ENCODE measurements around the gene TMED10.
"Not testable (repeated sequence)": the region's sequence is repeated elsewhere in the genome, so short reads cannot be mapped to it uniquely, and the experiment has no call there.

Gene TMED10

GRCh38 chr14:75127474-75127820 lies 49.0 kb downstream of the TMED10 start:
- not testable (repeated sequence) for DNase-seq (ENCODE audit: low read depth in 2 of 2)

DNA sequence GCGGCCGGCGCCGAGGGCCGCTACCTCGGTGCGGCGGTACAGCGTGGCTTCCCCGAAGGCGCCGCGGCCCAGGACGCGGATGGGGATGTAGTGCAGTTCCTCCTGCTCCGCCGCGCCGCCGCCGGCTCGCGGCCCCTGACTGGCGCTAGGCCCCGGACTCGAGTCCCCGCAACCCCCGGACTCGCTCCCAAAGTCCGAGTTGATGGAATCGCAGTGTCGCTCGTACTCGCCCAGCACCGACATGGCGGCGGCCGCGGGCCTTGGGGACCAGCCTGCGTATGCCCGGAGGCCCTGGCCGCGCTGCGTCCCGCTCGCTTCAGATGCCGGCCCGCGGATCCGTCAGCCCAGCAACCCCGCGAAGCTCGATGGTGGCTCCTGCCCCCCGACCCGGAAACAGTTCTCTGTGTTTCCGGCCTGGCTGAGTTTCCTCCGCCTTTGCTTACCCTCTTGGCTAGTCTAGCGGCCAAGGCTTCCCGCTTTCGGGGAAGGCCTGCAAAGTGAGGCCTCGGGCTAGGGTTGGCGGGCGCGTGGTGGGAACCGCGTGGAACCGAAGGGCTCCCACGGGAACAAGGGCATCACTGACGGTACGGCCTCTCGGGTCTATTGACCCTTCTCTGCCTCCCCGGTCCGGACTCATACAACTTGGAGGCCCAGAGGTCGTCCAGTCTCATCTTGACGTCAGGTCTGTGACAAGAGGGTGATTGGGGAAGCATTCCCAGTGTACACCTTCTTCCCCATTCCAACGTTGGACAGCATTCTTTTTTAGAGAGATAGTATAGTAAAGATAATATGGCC lies 49.5 kb downstream of the TMED10 start, which contains the start of gene NEK9:
NEK9 (minus strand) TSS at position 370 of the 795 bp plus-strand sequence; CDS start at position 243, 127 bp downstream.
- DNase-seq (ENCODE audit: low read depth in 2 of 2) = peak; percentile 77 to 84

DNA sequence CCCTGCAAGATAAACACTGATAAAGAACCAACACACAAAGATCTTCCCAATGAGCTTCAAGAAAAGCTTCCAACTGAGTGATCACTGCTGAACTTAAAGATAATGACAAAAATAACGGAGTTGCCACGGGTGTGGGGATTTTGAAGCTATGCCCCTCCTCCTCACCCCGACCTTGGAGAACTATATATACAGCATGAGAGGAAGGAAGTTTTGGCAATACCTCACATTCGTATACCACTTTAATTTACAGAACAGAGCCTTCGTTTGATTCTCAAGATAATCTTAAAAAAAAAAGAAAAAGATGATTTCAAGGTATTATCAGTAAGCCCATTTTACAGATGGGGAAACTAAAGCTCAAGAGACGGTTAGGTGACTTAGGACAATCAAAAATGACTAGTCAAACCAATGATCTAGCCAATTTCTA lies 50.3 kb downstream of the TMED10 start:
- no peak for DNase-seq (ENCODE audit: low read depth in 2 of 2)

- DNase-seq (ENCODE audit: low read depth in 2 of 2) = no peak
Observed at GRCh38 chr14:75125617-75126016, 50.8 kb downstream of the TMED10 start.

DNA sequence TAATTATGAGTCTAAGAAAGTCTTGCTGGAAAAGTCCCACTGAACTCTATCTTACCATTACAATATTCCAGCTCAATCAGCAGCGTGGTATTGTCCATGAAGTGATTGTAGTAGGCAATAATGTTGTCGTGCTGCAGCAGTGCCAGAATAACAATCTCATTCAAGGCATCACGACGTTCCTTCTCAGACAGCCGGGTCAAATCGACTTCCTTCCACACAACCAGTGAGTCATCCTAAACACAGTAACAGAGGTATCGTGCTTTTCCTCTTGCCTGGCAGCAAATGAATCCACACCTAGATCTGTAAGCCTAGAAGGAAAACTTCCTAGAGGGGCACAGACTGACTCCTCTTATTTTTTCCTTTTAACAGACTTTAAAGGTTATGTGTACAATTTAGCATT lies 52.4 kb downstream of the TMED10 start:
- DNase-seq (ENCODE audit: low read depth in 2 of 2) = peak in 1 of 2 donors; percentile 17

- DNase-seq (ENCODE audit: low read depth in 2 of 2) = no peak
Observed at GRCh38 chr14:75121552-75121951, 54.9 kb downstream of the TMED10 start.

GRCh38 chr14:75120541-75121291 lies 55.7 kb downstream of the TMED10 start:
- no peak for DNase-seq (ENCODE audit: low read depth in 2 of 2)

GRCh38 chr14:75119056-75119455 lies 57.4 kb downstream of the TMED10 start:
- no peak for DNase-seq (ENCODE audit: low read depth in 2 of 2)

DNA sequence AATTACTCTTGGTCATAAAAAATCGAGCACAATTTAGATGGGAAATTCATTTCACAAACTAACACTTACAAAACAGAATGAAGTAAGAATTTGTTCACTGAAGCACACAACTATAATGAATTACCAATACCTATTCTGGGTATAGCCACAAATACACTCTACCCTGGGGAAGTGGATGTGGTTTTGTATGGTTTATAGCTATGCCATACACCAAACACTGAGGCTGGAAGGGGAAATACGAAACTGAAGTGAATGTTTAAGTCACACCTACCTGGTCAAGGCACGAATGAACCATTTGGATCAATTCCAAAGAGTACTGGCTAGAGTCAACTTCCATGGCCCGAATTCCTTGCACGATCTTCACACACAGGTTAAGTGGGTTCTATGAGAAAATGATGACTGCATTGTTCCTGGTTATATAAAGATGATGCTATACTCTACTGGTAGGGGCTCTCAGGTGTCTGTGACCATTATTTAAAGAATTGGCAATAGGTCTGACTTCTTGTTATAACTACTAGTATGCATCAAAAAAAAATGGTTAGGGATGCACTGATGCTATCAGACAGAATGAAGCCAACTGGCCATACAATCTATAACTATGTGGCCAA lies 62.4 kb downstream of the TMED10 start:
- no peak for DNase-seq (ENCODE audit: low read depth in 2 of 2)

DNA sequence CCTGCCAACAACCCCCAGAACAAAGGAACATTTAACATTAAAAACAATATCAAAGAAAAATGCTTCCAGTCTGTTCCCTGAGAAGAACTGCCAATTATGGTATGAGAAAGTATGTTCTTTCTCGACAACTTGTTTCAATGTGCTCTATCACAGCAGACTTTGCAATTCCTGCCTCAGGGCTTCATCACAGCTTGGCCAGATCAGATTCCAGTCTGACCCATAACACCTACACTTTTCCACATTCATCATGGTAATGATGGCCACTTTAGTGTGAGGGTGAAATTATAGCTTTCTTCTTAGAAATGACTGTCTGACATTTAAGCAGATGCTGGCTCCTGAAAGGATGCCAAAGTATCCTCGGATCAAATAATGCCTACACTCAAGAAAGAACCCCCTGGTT lies 66.5 kb downstream of the TMED10 start:
- no peak for DNase-seq (ENCODE audit: low read depth in 2 of 2)

GRCh38 chr14:75107186-75107585 lies 69.2 kb downstream of the TMED10 start:
- no peak for DNase-seq (ENCODE audit: low read depth in 2 of 2)

GRCh38 chr14:75101491-75101890 lies 74.9 kb downstream of the TMED10 start:
- DNase-seq (ENCODE audit: low read depth in 2 of 2) = no peak

- no peak for DNase-seq (ENCODE audit: low read depth in 2 of 2)
Observed at GRCh38 chr14:75098682-75099081, 77.7 kb downstream of the TMED10 start.

GRCh38 chr14:75098212-75098611 lies 78.2 kb downstream of the TMED10 start:
- DNase-seq (ENCODE audit: low read depth in 2 of 2) = no peak

GRCh38 chr14:75096959-75097358 lies 79.5 kb downstream of the TMED10 start:
- DNase-seq (ENCODE audit: low read depth in 2 of 2) = no peak

DNA sequence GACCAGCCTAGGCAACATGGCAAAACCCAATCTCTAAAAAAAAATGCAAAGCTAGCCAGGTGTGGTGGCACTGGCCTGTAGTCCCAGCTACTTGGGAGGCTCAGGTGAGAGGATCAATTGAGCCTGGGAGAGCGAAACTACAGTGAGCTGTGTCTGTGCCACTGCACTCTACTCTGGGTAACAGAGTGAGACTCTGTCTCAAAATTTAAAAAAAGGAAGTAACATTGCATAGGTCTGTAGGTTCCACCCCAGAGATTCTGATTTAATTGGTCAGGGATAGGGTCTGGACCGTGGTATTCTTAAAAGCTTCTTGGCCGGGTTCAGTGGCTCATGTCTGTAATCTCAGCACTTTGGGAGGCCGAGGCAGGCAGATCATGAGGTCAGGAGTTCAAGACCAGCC lies 80.7 kb downstream of the TMED10 start:
- DNase-seq (ENCODE audit: low read depth in 2 of 2) = no peak

GRCh38 chr14:75094896-75095295 lies 81.5 kb downstream of the TMED10 start:
- DNase-seq (ENCODE audit: low read depth in 2 of 2) = no peak

DNA sequence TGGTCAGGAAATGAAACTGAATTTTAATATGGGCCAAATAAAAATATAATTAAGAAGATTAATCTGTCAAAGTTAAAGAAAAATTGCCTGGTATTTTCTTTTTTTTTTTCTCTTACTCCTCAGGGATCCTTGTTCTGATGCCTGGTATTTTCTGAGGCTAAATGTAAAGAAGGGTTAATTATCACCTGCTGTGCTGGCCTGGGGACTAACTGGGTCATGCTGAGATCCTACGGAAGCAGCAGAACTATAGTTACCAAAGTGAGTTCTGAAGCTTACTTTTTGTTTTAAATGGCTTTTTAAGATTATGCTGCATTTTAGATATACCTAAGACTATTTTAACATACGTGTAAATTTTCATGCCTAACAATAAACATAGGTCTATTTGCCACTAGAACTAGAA lies 83.7 kb downstream of the TMED10 start:
- no peak for DNase-seq (ENCODE audit: low read depth in 2 of 2)

GRCh38 chr14:75091251-75091650 lies 85.2 kb downstream of the TMED10 start:
- DNase-seq (ENCODE audit: low read depth in 2 of 2) = no peak

DNA sequence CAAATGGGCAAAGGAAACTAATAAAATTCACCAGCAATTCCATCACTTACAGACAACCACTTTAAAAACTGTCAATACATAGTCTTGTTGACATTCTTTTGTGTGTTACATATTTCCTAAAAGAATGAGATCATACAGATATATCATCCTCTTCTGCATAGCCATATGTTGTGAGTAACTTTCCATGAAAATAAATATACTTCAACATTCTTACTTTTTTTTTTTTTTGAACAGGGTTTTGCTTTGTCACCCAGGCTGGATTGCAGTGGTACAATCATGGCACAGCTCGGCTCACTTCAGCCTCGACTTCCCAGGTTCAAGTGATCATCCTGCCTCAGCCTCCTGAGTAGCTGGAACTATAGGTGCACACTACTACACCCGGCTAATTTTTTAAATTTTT lies 86.1 kb downstream of the TMED10 start:
- no peak for DNase-seq (ENCODE audit: low read depth in 2 of 2)

- DNase-seq (ENCODE audit: low read depth in 2 of 2) = peak in 1 of 2 donors; percentile 44
Observed at GRCh38 chr14:75088566-75089373, 87.6 kb downstream of the TMED10 start.

DNA sequence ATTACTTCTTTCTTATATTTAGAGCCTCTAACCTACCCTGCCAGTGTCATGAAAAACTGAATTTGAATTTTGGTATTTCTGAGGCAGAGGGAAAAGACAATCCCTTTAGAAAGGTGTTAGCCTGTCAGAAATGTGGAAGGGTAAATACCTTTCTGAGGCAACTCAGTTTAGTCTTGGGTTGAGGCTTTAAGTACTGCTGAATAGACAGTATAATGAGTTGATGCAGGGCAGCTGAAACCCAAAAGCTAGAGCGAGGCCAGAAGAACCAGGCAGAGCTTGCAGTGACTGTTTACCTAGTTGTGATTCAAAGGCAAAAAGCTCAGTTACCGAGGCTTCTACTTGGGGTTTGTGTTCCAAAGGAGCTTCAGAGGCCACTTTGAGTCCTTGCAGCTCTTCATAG lies 88.3 kb downstream of the TMED10 start:
- DNase-seq (ENCODE audit: low read depth in 2 of 2) = no peak

All from stimulated activated CD4-positive, alpha-beta T cell treated with anti-CD3 and anti-CD28 coated beads, Interleukin-1b, Interleukin-23, amount 100 ng/mL, for 4 hours (primary cell).